Tibial artery (tissue), 4 donors: Measurements from ENCODE around the gene PRPS1.
"Not testable (repeated sequence)": the region's sequence is repeated elsewhere in the genome, so short reads cannot be mapped to it uniquely, and the experiment has no call there.

Source experiments
- DNase-seq, 2 donors: peaks; one replicate each; pipeline ENCODE4 v3.0.0-alpha.2; 2019
- H3K27ac ChIP-seq, 2 donors: fragments of 200-600 bp; sonication (generic) in 1 of 2; 1 replicate in 1 of 2; 2 replicates in 1 of 2; pipeline ENCODE4 v1.5.1; 2018 to 2019; ENCODE audit warnings: mild to moderate bottlenecking in 1 of 2
- H3K27me3 ChIP-seq, 2 donors: fragments of 200-600 bp; sonication (generic) in 1 of 2; one replicate each; pipeline versions ENCODE4 v1.5.1 to v1.6.0; 2016 to 2019
- H3K36me3 ChIP-seq, 3 donors: fragments of 200-600 bp; sonication (generic) in 2 of 3; one replicate each; pipeline ENCODE4 v1.5.1; 2016 to 2019; ENCODE audit warnings: mild to moderate bottlenecking in 2 of 3
- H3K4me1 ChIP-seq, 4 donors: fragments of 200-600 bp; sonication (generic) in 2 of 4; 1 replicate in 3 of 4; 2 replicates in 1 of 4; pipeline ENCODE4 v1.5.1; 2016 to 2019
- H3K4me3 ChIP-seq, 2 donors: fragments of 200-600 bp; sonication (generic) in 1 of 2; 1 replicate in 1 of 2; 2 replicates in 1 of 2; pipeline ENCODE4 v1.5.1; 2018 to 2019; ENCODE audit warnings: mild to moderate bottlenecking in 2 of 2
- H3K9me3 ChIP-seq, 3 donors: fragments of 200-600 bp; sonication (generic) in 1 of 3; one replicate each; pipeline ENCODE4 v1.5.1; 2016 to 2019
- CTCF ChIP-seq, 2 experiments: fragments of 200-600 bp in 1 of 2; fragments of 450-650 bp in 1 of 2; IDR thresholded peaks; one replicate each; pipeline ENCODE4 v1.5.1; 2017 to 2019; ENCODE audit warnings: antibody characterized with exemption in 2 of 2, mild to moderate bottlenecking in 1 of 2, moderate library complexity in 1 of 2
- intact Hi-C: fragments of 100-400 bp; cut with DNase I; formaldehyde crosslinking; loops from one replicate; pipeline ENCODE4 v1.15.0; 2023; ENCODE audit warnings: low total_unique reads

The PRPS1 gene

GRCh38 chrX:107684956-107685385 is 56.7 kb downstream of the PRPS1 start:
- intact Hi-C loops, result no loop called here
- Histone ChIP-seq H3K4me3 (no peak overlapping the region), H3K27me3 (no peaks in the 10 kb centered on the region), H3K9me3 (no peaks in the 10 kb centered on the region), H3K27ac (peak overlapping the region; percentile 57 to 67), H3K36me3 (no peaks in the 10 kb centered on the region), H3K4me1 (peaks cover 0 to 47% (median 13%) of the 10 kb centered on the region in 4 donors)
- no peak for TF ChIP-seq CTCF (IDR thresholded peaks at IDR 0.05)
- DNase-seq, result peak; percentile 86 to 91

GRCh38 chrX:107685586-107685985 is 57.3 kb downstream of the PRPS1 start:
- DNase-seq, result not testable (repeated sequence)
- peak overlapping the region; percentile 57 to 67 for H3K27ac ChIP-seq

GRCh38 chrX:107686026-107686425 is 57.7 kb downstream of the PRPS1 start:
- Histone ChIP-seq H3K4me3 (no peak overlapping the region), H3K4me1 (peaks cover 0 to 38% (median 13%) of the 10 kb centered on the region in 4 donors), H3K27ac (peak overlapping the region; percentile 57 to 67), H3K27me3 (no peaks in the 10 kb centered on the region), H3K9me3 (no peaks in the 10 kb centered on the region), H3K36me3 (no peaks in the 10 kb centered on the region)
- DNase-seq, result no peak
- intact Hi-C loops, result no loop called here
- TF ChIP-seq CTCF (IDR thresholded peaks at IDR 0.05), result no peak

More at GRCh38 chrX:107685586-107685985, 57.3 kb downstream of the PRPS1 start:
- H3K27me3 ChIP-seq, H3K9me3 ChIP-seq, H3K36me3 ChIP-seq, intact Hi-C loops, H3K4me3 ChIP-seq: not testable (repeated sequence)
- peaks cover 0 to 41% (median 13%) of the 10 kb centered on the region in 4 donors for H3K4me1 ChIP-seq

- Histone ChIP-seq H3K27me3 (no peaks in the 10 kb centered on the region), H3K9me3 (no peaks in the 10 kb centered on the region), H3K4me1 (peaks cover 0 to 38% (median 13%) of the 10 kb centered on the region in 4 donors), H3K36me3 (no peaks in the 10 kb centered on the region), H3K27ac (no peak overlapping the region), H3K4me3 (no peak overlapping the region)
- intact Hi-C loops, result no loop called here
- no peak for TF ChIP-seq CTCF (IDR thresholded peaks at IDR 0.05)
- no peak for DNase-seq
Measured at GRCh38 chrX:107686792-107687191, 58.5 kb downstream of the PRPS1 start.

GRCh38 chrX:107687445-107687844 is 59.1 kb downstream of the PRPS1 start:
- Histone ChIP-seq H3K36me3 (no peaks in the 10 kb centered on the region), H3K27ac (no peak overlapping the region), H3K27me3 (no peaks in the 10 kb centered on the region), H3K4me3 (no peak overlapping the region), H3K9me3 (no peaks in the 10 kb centered on the region), H3K4me1 (peaks cover 0 to 33% (median 13%) of the 10 kb centered on the region in 4 donors)
- intact Hi-C loops, result no loop called here
- no peak for TF ChIP-seq CTCF (IDR thresholded peaks at IDR 0.05)
- DNase-seq, result no peak

GRCh38 chrX:107691024-107691448 is 62.7 kb downstream of the PRPS1 start:
- intact Hi-C loops, result no loop called here
- Histone ChIP-seq H3K4me1 (no peaks in the 10 kb centered on the region), H3K27me3 (no peaks in the 10 kb centered on the region), H3K4me3 (no peak overlapping the region), H3K9me3 (no peaks in the 10 kb centered on the region), H3K36me3 (no peaks in the 10 kb centered on the region), H3K27ac (no peak overlapping the region)
- no peak for TF ChIP-seq CTCF (IDR thresholded peaks at IDR 0.05)
- DNase-seq, result no peak
